ENCODE data around the gene ABCA1.
"Not testable (repeated sequence)": the region's sequence is repeated elsewhere in the genome, so short reads cannot be mapped to it uniquely, and the experiment has no call there.

ABCA1 gene

DNA sequence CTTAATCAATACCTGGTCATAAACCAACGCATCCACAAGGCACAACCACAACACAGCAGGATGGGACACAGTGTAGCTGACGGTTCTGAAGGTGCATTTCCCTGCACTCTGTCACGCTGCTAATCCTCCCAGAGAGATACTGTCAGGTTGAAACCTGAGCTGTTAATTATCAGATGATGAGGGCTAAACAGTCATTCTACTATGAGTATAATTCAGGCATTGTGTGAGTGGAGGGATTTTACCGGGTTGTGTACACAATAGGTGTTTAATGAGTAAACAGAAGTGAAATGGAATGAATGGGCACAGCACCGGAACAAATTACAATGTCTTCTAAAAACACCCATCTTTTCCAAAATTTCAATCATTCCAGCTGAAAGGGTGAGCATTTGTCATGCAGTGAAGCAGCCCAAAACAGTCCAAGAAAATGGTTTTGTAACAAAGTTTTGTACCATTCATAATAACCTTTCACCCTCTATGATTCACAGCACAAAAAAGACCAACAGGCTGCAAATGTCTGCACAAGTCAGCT, 71.5 kb downstream of the ABCA1 start:
- TF ChIP-seq, protein P1, sequence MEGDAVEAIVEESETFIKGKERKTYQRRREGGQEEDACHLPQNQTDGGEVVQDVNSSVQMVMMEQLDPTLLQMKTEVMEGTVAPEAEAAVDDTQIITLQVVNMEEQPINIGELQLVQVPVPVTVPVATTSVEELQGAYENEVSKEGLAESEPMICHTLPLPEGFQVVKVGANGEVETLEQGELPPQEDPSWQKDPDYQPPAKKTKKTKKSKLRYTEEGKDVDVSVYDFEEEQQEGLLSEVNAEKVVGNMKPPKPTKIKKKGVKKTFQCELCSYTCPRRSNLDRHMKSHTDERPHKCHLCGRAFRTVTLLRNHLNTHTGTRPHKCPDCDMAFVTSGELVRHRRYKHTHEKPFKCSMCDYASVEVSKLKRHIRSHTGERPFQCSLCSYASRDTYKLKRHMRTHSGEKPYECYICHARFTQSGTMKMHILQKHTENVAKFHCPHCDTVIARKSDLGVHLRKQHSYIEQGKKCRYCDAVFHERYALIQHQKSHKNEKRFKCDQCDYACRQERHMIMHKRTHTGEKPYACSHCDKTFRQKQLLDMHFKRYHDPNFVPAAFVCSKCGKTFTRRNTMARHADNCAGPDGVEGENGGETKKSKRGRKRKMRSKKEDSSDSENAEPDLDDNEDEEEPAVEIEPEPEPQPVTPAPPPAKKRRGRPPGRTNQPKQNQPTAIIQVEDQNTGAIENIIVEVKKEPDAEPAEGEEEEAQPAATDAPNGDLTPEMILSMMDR (IDR thresholded peaks at IDR 0.05; ENCODE audit: extremely low read depth, missing control alignments) = no peak
- DNase-seq (ENCODE audit: low spot score) = no peak

DNA sequence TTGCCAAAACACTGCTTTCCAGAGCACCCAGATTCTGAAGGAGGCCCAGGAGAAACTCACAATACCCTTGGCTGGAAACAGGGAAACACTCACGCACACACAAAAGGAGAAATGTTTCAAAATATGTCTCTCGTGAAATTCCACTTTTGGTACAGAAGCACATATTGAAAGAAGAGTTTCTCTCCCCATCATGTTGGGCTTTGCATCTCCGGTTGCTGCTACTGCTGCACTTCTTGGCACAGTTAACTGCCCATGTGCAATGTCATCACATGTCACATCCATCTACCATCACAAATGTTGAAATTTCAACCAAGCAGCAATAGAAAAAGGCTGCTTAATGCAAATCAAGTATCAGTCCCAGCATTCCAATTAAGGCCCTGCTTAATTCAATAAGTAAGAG, 72.1 kb downstream of the ABCA1 start:
- TF ChIP-seq, protein P1 (IDR thresholded peaks at IDR 0.05; ENCODE audit: extremely low read depth, missing control alignments) = no peak
- DNase-seq (ENCODE audit: low spot score) = no peak

DNA sequence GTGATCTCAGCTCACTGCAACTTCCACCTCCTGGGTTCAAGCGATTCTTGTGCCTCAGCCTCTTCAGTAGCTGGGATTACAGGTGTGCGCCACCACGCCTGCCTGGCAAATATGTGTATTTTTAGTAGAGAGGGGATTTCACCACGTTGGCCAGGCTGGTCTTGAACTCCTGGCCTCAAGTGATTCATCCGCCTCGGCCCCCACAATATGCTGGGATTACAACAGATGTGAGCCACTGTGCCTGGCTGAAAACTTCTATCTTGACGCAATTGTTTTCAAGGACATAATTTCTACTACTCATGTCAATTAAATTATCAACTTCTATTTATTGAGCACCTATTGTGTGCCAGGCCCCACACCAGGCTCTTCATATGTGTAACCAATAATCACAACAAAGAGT, 72.7 kb downstream of the ABCA1 start:
- DNase-seq (ENCODE audit: low spot score) = not testable (repeated sequence)

DNA sequence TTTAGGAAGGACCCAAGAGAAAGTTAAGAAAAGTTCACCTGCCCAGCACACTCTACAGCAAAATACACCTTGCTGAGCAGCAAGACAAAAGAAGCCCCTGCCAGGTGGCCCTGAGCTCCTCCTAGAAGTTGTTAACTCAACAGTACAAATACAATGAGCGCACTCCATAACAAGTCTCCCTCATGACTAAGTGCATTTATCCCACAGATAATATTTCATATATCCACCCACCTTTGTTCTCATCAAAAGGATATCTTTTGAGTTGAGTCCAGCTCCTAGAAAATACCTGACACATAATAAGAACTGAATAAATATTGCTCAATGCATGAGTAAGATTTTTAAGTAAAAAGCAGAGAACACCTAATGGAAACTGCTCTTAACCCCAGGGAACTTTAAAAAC, 73.3 kb downstream of the ABCA1 start:
- TF ChIP-seq, protein P1 (IDR thresholded peaks at IDR 0.05; ENCODE audit: extremely low read depth, missing control alignments) = no peak
- DNase-seq (ENCODE audit: low spot score) = no peak

DNA sequence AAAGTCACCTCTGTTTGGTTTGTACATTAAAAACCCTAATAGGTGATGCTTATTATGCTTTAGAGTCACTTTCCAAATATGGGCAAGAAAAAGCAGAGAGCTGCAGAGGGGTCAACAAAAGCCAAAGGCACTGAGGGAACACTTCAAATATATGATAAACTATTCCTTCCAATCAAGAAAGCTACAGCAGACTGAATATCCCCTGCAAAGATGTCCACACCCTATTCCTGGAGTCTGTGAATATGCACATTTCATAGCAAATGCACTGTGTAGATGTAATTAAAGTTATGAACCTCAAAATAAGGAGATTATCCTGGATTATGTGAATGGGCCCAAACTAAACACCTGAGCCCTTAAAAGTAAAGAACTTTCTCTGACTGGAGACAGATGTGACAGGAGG, 74.3 kb downstream of the ABCA1 start:
- TF ChIP-seq, protein P1 (IDR thresholded peaks at IDR 0.05; ENCODE audit: extremely low read depth, missing control alignments) = no peak

DNA sequence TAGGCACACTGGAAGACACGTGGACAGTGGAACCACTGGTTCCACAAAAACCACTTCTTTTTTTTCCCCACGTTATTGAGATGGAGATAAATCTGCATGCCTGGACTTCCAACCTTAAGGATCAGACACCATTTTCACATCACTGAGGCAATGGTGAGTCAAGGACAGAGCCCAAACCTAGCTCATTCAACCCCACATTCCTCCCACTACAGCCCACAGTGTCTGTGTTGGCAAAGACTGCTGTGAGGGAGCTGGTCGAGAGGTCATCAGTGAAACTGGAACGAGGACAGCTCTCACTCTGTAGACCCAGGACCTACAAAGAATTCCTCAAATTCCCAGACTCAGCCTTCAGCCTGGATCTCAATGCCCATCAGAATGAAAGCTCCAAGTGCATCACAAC, 74.8 kb downstream of the ABCA1 start:
- no peak for DNase-seq (ENCODE audit: low spot score)
- TF ChIP-seq, protein P1 (IDR thresholded peaks at IDR 0.05; ENCODE audit: extremely low read depth, missing control alignments) = no peak

More for the DNA sequence above, 74.3 kb downstream of the ABCA1 start:
- DNase-seq (ENCODE audit: low spot score) = no peak

DNA sequence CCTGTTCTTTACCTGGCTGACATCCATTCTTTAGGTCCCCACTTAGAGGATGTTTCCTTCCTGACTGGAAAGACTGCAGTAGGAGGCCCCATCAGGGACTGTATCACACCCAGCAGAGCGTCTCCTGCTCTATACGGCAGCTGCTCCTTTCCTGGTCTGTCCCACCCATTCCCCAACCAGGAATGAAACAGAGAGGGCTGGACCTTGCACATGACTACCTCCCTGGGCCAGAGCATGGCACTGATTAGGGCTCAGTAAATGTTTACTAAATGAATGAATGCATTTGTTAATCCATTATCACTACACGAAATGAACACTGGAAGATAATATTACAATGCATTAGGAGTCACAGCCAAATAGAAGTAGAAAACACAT, 76.4 kb downstream of the ABCA1 start:
- DNase-seq (ENCODE audit: low spot score) = no peak
- TF ChIP-seq, protein P1 (IDR thresholded peaks at IDR 0.05; ENCODE audit: extremely low read depth, missing control alignments) = no peak

DNA sequence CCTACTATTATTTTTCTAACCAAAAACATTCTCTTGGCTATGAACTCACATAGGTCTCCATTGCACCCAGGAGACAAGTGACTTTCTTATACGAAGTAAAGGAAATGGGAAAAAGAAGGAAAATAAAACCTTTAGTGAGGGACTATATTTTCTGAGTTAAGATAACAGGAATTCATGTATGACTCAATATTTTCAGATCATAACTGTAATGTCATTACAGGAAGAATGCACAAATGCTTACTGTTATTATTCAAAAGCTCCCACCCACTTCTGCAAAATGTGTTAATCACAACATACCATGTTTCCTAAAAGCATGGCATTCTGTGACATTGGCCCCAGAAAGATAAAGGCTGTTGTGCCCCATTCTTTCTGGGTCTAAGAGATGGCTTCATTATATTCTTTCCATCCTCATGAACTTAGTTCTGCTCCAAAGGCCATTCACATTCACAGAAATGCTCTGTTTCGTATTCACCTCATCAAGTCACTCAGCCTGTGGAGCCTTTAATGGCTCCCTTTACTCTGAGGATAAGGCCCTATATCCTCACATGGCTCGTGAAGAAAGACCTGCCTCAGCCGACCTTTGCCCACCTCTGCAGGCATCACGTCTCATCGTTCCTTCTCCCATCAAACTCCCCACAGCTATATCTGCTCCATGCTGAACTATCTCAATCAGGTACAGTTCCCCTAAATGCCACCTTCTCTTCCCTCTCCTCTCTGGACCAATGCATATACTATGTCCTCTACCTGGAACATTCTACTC, 77.0 kb downstream of the ABCA1 start:
- DNase-seq (ENCODE audit: low spot score) = no peak
- TF ChIP-seq, protein P1 (IDR thresholded peaks at IDR 0.05; ENCODE audit: extremely low read depth, missing control alignments) = no peak

All from GM20000 (cell line).